ENCODE data around the gene RABEP1.

RABEP1 gene

GRCh38 chr17:5365831-5366230, 83.7 kb downstream of the RABEP1 start:
- no peak for TF ChIP-seq CTCF (IDR thresholded peaks at IDR 0.05; ENCODE audit: extremely low read depth, missing control alignments)
- DNase-seq (ENCODE audit: low spot score), result no peak

- TF ChIP-seq CTCF (IDR thresholded peaks at IDR 0.05; ENCODE audit: extremely low read depth, missing control alignments), result no peak
- DNase-seq (ENCODE audit: low spot score), result no peak
Measured at GRCh38 chr17:5370411-5370810, 88.3 kb downstream of the RABEP1 start.

GRCh38 chr17:5373112-5373511, 91.0 kb downstream of the RABEP1 start:
- no peak for TF ChIP-seq CTCF (IDR thresholded peaks at IDR 0.05; ENCODE audit: extremely low read depth, missing control alignments)
- DNase-seq (ENCODE audit: low spot score), result peak; percentile 39

- no peak for DNase-seq (ENCODE audit: low spot score)
- TF ChIP-seq CTCF (IDR thresholded peaks at IDR 0.05; ENCODE audit: extremely low read depth, missing control alignments), result no peak
Measured at GRCh38 chr17:5378566-5379207, 96.6 kb downstream of the RABEP1 start.

- TF ChIP-seq CTCF (IDR thresholded peaks at IDR 0.05; ENCODE audit: extremely low read depth, missing control alignments), result no peak
- no peak for DNase-seq (ENCODE audit: low spot score)
Measured at GRCh38 chr17:5379351-5380107, 97.4 kb downstream of the RABEP1 start.

GRCh38 chr17:5380491-5381135, 98.5 kb downstream of the RABEP1 start:
- DNase-seq (ENCODE audit: low spot score), result no peak
- TF ChIP-seq CTCF (IDR thresholded peaks at IDR 0.05; ENCODE audit: extremely low read depth, missing control alignments), result no peak

- TF ChIP-seq CTCF (IDR thresholded peaks at IDR 0.05; ENCODE audit: extremely low read depth, missing control alignments), result no peak
- no peak for DNase-seq (ENCODE audit: low spot score)
Measured at GRCh38 chr17:5381542-5381941, 99.5 kb downstream of the RABEP1 start.
